Measurements from ENCODE around the gene ZMAT3.

ZMAT3 gene

GRCh38 chr3:179083977-179084376, 12.4 kb upstream of the ZMAT3 start:
- no peak for DNase-seq (ENCODE audit: low read depth)
- TF ChIP-seq CTCF (IDR thresholded peaks at IDR 0.05; ENCODE audit: low read depth, low read length, missing control alignments): no peak
- in situ Hi-C loops (cut with HindIII; ENCODE audit: low sequenced_read_pairs): no loop called here
- H3K4me3 ChIP-seq (ENCODE audit: low read depth, low read length): no peak overlapping the region

GRCh38 chr3:179082416-179082815, 10.8 kb upstream of the ZMAT3 start:
- DNase-seq (ENCODE audit: low read depth): no peak
- no peak overlapping the region for H3K4me3 ChIP-seq (ENCODE audit: low read depth, low read length)
- no peak for TF ChIP-seq CTCF (IDR thresholded peaks at IDR 0.05; ENCODE audit: low read depth, low read length, missing control alignments)
- in situ Hi-C loops (cut with HindIII; ENCODE audit: low sequenced_read_pairs): no loop called here

GRCh38 chr3:179081885-179082284, 10.3 kb upstream of the ZMAT3 start:
- DNase-seq (ENCODE audit: low read depth): no peak
- in situ Hi-C loops (cut with HindIII; ENCODE audit: low sequenced_read_pairs): no loop called here
- no peak overlapping the region for H3K4me3 ChIP-seq (ENCODE audit: low read depth, low read length)
- TF ChIP-seq CTCF (IDR thresholded peaks at IDR 0.05; ENCODE audit: low read depth, low read length, missing control alignments): no peak

GRCh38 chr3:179079537-179079936, 7.9 kb upstream of the ZMAT3 start:
- in situ Hi-C loops (cut with HindIII; ENCODE audit: low sequenced_read_pairs): no loop called here
- H3K4me3 ChIP-seq (ENCODE audit: low read depth, low read length): no peak overlapping the region
- no peak for DNase-seq (ENCODE audit: low read depth)
- TF ChIP-seq CTCF (IDR thresholded peaks at IDR 0.05; ENCODE audit: low read depth, low read length, missing control alignments): no peak

- in situ Hi-C loops (cut with HindIII; ENCODE audit: low sequenced_read_pairs): no loop called here
- DNase-seq (ENCODE audit: low read depth): no peak
- TF ChIP-seq CTCF (IDR thresholded peaks at IDR 0.05; ENCODE audit: low read depth, low read length, missing control alignments): no peak
- no peak overlapping the region for H3K4me3 ChIP-seq (ENCODE audit: low read depth, low read length)
Observed at GRCh38 chr3:179076243-179077027, 4.8 kb upstream of the ZMAT3 start.

GRCh38 chr3:179074656-179075055, 3.0 kb upstream of the ZMAT3 start:
- DNase-seq (ENCODE audit: low read depth): no peak
- no peak for TF ChIP-seq CTCF (IDR thresholded peaks at IDR 0.05; ENCODE audit: low read depth, low read length, missing control alignments)
- in situ Hi-C loops (cut with HindIII; ENCODE audit: low sequenced_read_pairs): no loop called here
- no peak overlapping the region for H3K4me3 ChIP-seq (ENCODE audit: low read depth, low read length)

All from astrocyte of the cerebellum (primary cell).